NCI-H748 (cell line): ENCODE data around the gene C19orf53.

ENCODE experiments used
- DNase-seq: peaks from one replicate; lab custom pipeline; 2025; ENCODE audit not compliant: unreplicated experiment; lab: John Stamatoyannopoulos, UW

Gene C19orf53

DNA sequence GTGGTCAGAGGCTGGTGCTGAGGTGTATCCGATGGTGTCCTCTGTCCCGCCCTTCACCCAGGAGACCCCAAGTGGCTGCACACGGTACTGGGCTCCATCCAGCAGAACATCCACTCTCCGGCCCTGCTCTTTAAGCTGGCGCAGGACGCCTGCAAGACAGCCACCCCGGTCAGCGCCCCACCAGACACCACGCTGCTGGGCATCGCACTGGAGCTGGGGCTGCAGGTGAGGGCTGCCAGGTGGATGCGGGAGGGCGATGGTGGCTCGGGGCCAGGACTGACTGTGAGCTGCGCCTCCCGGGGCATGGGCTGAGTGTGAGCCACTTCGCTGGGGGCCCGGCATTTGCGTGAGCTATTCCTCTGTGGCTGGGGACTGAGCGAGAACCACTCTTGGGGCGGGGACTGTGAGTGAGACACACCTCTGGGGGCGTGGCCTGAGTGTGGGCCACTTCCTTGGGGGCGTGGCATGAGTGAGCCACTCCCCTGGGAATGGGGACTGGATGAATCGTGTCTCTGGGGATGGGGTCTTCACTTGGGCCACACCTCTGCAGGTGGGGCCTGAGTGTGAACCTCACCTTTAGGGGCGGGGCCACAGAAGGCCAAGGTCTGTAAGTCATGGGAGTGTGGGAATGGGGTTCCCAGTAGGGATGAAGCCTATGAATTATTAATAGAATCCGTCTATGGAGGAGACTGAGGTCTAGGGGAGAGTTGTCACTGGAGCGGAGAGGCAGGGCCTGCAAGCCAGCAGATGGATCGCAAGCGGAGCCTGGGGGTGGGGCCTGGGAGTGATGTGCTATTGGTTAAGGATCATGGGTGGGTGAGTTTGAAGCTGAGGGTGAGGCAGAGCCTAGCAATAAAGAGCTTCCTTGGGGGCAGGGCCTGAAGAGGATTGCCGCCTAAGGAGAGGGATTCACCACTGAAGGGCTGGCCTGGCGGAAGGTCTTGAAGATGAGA is 51.5 kb downstream of the C19orf53 start:
- DNase-seq: peak; percentile 8

- no peak for DNase-seq
Measured at GRCh38 chr19:13826652-13827235, 52.5 kb downstream of the C19orf53 start.

GRCh38 chr19:13827656-13828055 is 53.4 kb downstream of the C19orf53 start:
- no peak for DNase-seq
